Activated CD4-positive, alpha-beta memory T cell treated with anti-CD3 and anti-CD28 coated beads for 36 hours (primary cell): Measurements from ENCODE around the gene FRY. TPM values are rescaled to one million over a fixed set of nuclear protein-coding genes. Genes with fewer than 3 reads are reported as not detected.

Experiments used
- CTCF ChIA-PET: fragments of 350-600 bp; sonication (Branson Sonifier 250); formaldehyde crosslinking; loops from one replicate; lab custom pipeline; 2021; ENCODE audit warnings: antibody characterized with exemption, inconsistent platforms; lab: Charles Lee
- POLR2A ChIA-PET: fragments of 350-600 bp; sonication (Branson Sonifier 250); formaldehyde crosslinking; loops from one replicate; lab custom pipeline; 2021; ENCODE audit warnings: antibody characterized with exemption; lab: Charles Lee
- DNase-seq: peaks from one replicate; pipeline ENCODE4 v3.0.0-alpha.2; 2020
- H3K27ac Mint-ChIP-seq: one replicate; pipeline ENCODE4 v1.8.0; 2021; ENCODE audit warnings: mixed read lengths
- H3K27me3 Mint-ChIP-seq: one replicate; pipeline ENCODE4 v1.8.0; 2021; ENCODE audit warnings: mixed read lengths
- H3K36me3 Mint-ChIP-seq: one replicate; pipeline ENCODE4 v1.8.0; 2021; ENCODE audit warnings: mixed read lengths
- H3K4me1 Mint-ChIP-seq: one replicate; pipeline ENCODE4 v1.8.0; 2021; ENCODE audit warnings: low read depth, mixed read lengths
- H3K4me3 Mint-ChIP-seq: one replicate; pipeline ENCODE4 v1.8.0; 2021; ENCODE audit warnings: mild to moderate bottlenecking, mixed read lengths
- H3K9me3 Mint-ChIP-seq: one replicate; pipeline ENCODE4 v1.8.0; 2021; ENCODE audit warnings: mixed read lengths
- intact Hi-C: fragments of 100-400 bp; cut with micrococcal nuclease; formaldehyde crosslinking; loops from one replicate; pipeline ENCODE4 v1.15.1; 2023
- total RNA-seq, 2 experiments: library from RNA; stranded (reverse); gene quantifications; one replicate each; pipeline ENCODE4 v1.2.3, GENCODE V29; 2021

FRY gene
- total RNA-seq, 2 experiments from 2014 or later, result 4.4 to 5.3 TPM

- no peaks in the 10 kb centered on the region for H3K9me3 Mint-ChIP-seq
- DNase-seq, result no peak
- H3K27ac Mint-ChIP-seq, result no peak overlapping the region
- H3K4me3 Mint-ChIP-seq, result no peak overlapping the region
- H3K27me3 Mint-ChIP-seq, result peaks cover 4% of the 10 kb centered on the region
- H3K36me3 Mint-ChIP-seq, result no peaks in the 10 kb centered on the region
- H3K4me1 Mint-ChIP-seq, result peaks cover 39% of the 10 kb centered on the region
- POLR2A ChIA-PET, result no interaction called here
- intact Hi-C loops, result no loop called here
- CTCF ChIA-PET, result interaction anchor here (2.9 kb wide), 1 partner anchor 123 kb away, joined by 11 read pairs; no protein-coding TSS in a partner anchor
Observed at GRCh38 chr13:32032759-32033158, 1.2 kb downstream of the FRY start.

DNA sequence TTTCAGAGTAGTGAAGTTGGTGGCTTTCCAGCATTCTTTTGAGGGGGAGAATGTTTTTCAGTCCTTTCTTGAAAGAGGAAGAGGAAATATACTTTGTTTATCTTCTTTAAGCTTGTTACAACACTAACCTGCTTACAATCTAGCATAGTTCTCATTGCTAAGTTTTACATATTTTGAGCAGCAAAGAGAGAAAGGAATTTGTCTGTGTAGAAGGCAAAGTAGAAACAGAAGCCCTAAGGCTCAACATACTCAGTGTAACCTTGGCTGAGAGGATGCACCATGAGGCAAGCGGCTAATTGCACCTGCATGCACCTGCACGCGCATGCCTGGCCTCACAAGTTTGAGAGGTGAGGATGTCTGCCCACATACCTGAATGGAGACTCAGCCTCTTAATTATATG is 2.2 kb downstream of the FRY start:
- H3K36me3 Mint-ChIP-seq, result no peaks in the 10 kb centered on the region
- DNase-seq, result no peak
- H3K27ac Mint-ChIP-seq, result no peak overlapping the region
- ChIA-PET POLR2A (no interaction called here), CTCF (interaction anchor here (1.0 kb wide), 2 partner anchors 124 to 129 kb away, joined by 4 to 5 read pairs; no protein-coding TSS in a partner anchor)
- peaks cover 40% of the 10 kb centered on the region for H3K4me1 Mint-ChIP-seq
- peaks cover 4% of the 10 kb centered on the region for H3K27me3 Mint-ChIP-seq
- no peaks in the 10 kb centered on the region for H3K9me3 Mint-ChIP-seq
- intact Hi-C loops, result no loop called here
- no peak overlapping the region for H3K4me3 Mint-ChIP-seq

GRCh38 chr13:32035716-32036115 is 4.1 kb downstream of the FRY start:
- intact Hi-C loops, result no loop called here
- ChIA-PET CTCF (interaction anchor here (1.1 kb wide), 1 partner anchor 11 kb away, joined by 3 read pairs; no protein-coding TSS in a partner anchor), POLR2A (no interaction called here)
- H3K27me3 Mint-ChIP-seq, result peaks cover 3% of the 10 kb centered on the region
- no peak overlapping the region for H3K27ac Mint-ChIP-seq
- H3K4me1 Mint-ChIP-seq, result peaks cover 42% of the 10 kb centered on the region
- no peak overlapping the region for H3K4me3 Mint-ChIP-seq
- no peaks in the 10 kb centered on the region for H3K9me3 Mint-ChIP-seq
- no peaks in the 10 kb centered on the region for H3K36me3 Mint-ChIP-seq
- DNase-seq, result no peak

GRCh38 chr13:32036126-32036695 is 4.6 kb downstream of the FRY start:
- H3K27ac Mint-ChIP-seq, result no peak overlapping the region

DNA sequence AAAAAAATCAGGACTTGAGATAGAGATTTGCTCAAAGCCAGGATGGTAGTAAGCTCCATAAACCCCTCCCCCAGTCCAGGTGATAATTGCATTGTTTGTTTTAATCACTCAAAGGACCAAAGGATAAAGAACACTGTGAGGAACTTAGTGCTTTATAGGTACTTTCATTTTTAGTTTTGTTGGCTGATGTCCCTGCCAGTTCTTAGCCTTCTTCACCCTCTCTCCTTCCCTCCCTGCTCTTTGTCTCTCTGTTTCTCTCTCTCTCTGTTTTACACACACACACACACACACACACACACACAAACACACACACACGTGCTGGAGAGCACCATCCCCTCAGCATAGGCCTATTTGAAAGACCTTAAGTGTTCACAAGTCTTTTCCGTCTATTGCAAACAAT is 5.2 kb downstream of the FRY start:
- Mint-ChIP-seq H3K4me3 (peak overlapping the region; percentile 33), H3K4me1 (peaks cover 40% of the 10 kb centered on the region), H3K27ac (peak overlapping the region; percentile 47), H3K36me3 (no peaks in the 10 kb centered on the region), H3K9me3 (no peaks in the 10 kb centered on the region), H3K27me3 (no peaks in the 10 kb centered on the region)
- no peak for DNase-seq
- CTCF ChIA-PET, result interaction anchor here (1.0 kb wide), 1 partner anchor 9 kb away, joined by 3 read pairs; no protein-coding TSS in a partner anchor
- POLR2A ChIA-PET, result no interaction called here
- intact Hi-C loops, result no loop called here

More at GRCh38 chr13:32036126-32036695, 4.6 kb downstream of the FRY start:
- no peak overlapping the region for H3K4me3 Mint-ChIP-seq
- POLR2A ChIA-PET, result no interaction called here
- H3K27me3 Mint-ChIP-seq, result peaks cover 2% of the 10 kb centered on the region
- no peaks in the 10 kb centered on the region for H3K9me3 Mint-ChIP-seq
- no peak for DNase-seq
- H3K36me3 Mint-ChIP-seq, result no peaks in the 10 kb centered on the region
- intact Hi-C loops, result no loop called here
- CTCF ChIA-PET, result interaction anchor here (1.0 to 1.1 kb wide), 2 partner anchors 10 kb away, joined by 3 read pairs; no protein-coding TSS in a partner anchor
- peaks cover 40% of the 10 kb centered on the region for H3K4me1 Mint-ChIP-seq

DNA sequence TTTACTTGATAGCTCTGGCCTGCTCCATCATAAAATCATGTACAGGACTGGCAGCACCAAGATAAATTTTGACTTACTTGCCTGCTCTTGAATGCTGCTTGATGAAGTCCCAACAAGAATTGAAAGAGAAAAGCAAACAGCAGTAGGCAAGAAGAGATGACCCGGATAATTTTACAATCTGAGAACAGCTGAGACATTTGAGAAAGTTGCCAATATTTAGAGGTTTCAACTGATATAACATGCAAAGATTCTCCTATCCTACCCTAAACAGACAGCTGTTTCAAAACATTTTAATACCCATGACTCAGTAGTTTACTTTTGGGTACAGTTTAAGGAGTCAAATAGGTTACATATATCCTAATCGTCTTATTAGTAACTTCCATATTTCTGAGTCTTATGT is 5.9 kb downstream of the FRY start:
- H3K9me3 Mint-ChIP-seq, result no peaks in the 10 kb centered on the region
- no peak overlapping the region for H3K27ac Mint-ChIP-seq
- intact Hi-C loops, result no loop called here
- DNase-seq, result no peak
- H3K27me3 Mint-ChIP-seq, result no peaks in the 10 kb centered on the region
- CTCF ChIA-PET, result interaction anchor here (0.6 kb wide), 1 partner anchor 138 kb away, joined by 3 read pairs; no protein-coding TSS in a partner anchor
- peaks cover 41% of the 10 kb centered on the region for H3K4me1 Mint-ChIP-seq
- no peak overlapping the region for H3K4me3 Mint-ChIP-seq
- POLR2A ChIA-PET, result no interaction called here
- H3K36me3 Mint-ChIP-seq, result no peaks in the 10 kb centered on the region

DNA sequence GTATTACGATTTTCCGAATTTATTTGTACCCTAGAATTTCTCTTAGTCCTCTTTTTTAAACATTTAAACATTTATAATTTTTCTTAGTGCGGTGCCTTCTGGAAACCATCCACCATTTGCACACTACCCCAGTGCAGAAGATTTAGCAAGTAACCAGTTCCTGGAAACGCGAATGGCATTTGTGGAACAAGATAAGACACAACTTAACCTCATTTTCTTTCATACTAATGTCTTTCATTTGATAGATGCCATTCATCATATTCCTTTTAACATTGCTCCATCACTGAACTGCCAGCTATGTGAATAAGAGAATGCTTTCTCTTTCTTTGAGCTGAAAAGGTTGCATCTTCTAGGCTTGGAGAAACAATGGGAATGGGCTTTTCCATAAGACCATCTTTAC is 6.8 kb downstream of the FRY start:
- Mint-ChIP-seq H3K4me3 (no peak overlapping the region), H3K27ac (no peak overlapping the region)

DNA sequence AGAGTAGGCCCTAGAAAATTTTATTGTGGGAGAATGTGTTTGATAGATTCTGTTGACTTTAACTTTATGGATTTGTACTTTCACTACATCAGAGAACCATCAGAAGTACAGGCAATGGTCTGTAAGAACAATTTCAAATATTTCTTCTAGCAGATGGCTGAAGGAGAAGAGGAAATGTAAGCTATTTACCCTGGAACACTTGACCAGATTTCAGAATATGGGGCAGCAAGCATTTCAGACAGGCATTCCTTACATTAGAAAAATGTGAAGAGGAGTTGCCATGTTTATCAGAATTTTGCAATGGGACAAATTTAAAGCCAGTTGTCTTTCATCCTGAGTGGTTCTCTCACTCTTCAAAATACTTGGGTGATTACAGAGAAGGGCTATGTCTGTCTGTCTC is 7.5 kb downstream of the FRY start:
- intact Hi-C loops, result no loop called here
- no peak for DNase-seq
- H3K27ac Mint-ChIP-seq, result no peak overlapping the region
- no peaks in the 10 kb centered on the region for H3K27me3 Mint-ChIP-seq
- POLR2A ChIA-PET, result no interaction called here
- CTCF ChIA-PET, result interaction anchor here (1.2 kb wide), 1 partner anchor 8 kb away, joined by 4 read pairs; no protein-coding TSS in a partner anchor
- peaks cover 3% of the 10 kb centered on the region for H3K36me3 Mint-ChIP-seq
- no peak overlapping the region for H3K4me3 Mint-ChIP-seq
- H3K4me1 Mint-ChIP-seq, result peaks cover 46% of the 10 kb centered on the region
- H3K9me3 Mint-ChIP-seq, result no peaks in the 10 kb centered on the region

More for the DNA sequence above, 6.8 kb downstream of the FRY start:
- Mint-ChIP-seq H3K36me3 (peaks cover 3% of the 10 kb centered on the region), H3K9me3 (no peaks in the 10 kb centered on the region), H3K27me3 (no peaks in the 10 kb centered on the region), H3K4me1 (peaks cover 47% of the 10 kb centered on the region)
- ChIA-PET POLR2A (no interaction called here), CTCF (interaction anchor here (1.2 kb wide), 1 partner anchor 8 kb away, joined by 4 read pairs; no protein-coding TSS in a partner anchor)
- no peak for DNase-seq
- intact Hi-C loops, result no loop called here

DNA sequence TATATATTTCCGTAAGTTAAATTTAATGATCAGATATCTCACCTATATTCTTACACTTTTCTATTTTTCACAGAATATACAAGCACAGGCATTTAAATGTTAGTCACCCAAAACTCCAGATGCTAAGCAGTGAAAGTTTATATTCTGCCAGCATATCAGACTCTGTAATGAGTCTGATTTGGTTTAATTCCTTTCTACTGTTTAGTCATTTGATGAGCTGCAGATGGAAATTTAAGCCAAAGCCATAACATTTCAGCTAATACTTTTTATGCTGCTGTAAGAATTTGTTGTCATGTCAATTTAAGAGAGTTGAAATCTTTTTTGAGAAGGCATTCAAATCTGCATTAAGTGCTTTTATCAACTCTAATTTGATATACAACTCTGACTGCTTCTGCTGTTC is 8.0 kb downstream of the FRY start:
- Mint-ChIP-seq H3K27me3 (no peaks in the 10 kb centered on the region), H3K36me3 (peaks cover 3% of the 10 kb centered on the region), H3K4me3 (no peak overlapping the region), H3K27ac (no peak overlapping the region), H3K4me1 (peaks cover 46% of the 10 kb centered on the region), H3K9me3 (no peaks in the 10 kb centered on the region)
- POLR2A ChIA-PET, result no interaction called here
- CTCF ChIA-PET, result interaction anchor here (1.2 kb wide), 1 partner anchor 9 kb away, joined by 4 read pairs; no protein-coding TSS in a partner anchor
- intact Hi-C loops, result no loop called here
- no peak for DNase-seq

DNA sequence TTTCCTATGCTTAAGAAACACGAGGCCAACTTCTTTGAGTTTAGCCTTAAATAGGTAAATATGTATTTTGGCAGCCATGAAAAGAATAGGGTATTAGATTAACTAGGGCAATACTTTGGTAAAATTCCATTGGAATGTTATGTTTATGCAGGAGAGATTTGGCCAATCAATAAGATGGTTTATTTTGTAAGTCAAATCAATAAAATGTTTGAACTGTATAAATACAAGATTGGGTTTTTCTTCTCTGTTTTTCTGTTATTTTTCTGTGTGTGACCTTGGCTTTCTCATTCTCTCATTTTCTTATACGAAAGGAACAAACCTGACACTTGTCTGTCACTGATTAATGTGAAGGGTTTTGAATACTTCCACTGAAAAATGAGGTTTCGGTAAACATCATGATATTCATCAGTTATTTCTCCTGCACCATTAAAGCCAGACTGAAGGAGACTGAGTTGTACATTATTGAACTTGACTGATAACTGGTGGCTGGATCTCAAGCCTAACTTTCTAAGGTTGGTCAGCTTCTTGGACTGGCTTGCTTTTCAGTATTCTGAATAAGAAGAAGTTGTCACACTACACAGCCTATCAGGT is 8.6 kb downstream of the FRY start:
- DNase-seq, result no peak
- H3K36me3 Mint-ChIP-seq, result peaks cover 3% of the 10 kb centered on the region
- H3K9me3 Mint-ChIP-seq, result no peaks in the 10 kb centered on the region
- H3K27me3 Mint-ChIP-seq, result no peaks in the 10 kb centered on the region
- ChIA-PET POLR2A (no interaction called here), CTCF (no interaction called here)
- peaks cover 50% of the 10 kb centered on the region for H3K4me1 Mint-ChIP-seq
- no peak overlapping the region for H3K4me3 Mint-ChIP-seq
- intact Hi-C loops, result no loop called here
- no peak overlapping the region for H3K27ac Mint-ChIP-seq

DNA sequence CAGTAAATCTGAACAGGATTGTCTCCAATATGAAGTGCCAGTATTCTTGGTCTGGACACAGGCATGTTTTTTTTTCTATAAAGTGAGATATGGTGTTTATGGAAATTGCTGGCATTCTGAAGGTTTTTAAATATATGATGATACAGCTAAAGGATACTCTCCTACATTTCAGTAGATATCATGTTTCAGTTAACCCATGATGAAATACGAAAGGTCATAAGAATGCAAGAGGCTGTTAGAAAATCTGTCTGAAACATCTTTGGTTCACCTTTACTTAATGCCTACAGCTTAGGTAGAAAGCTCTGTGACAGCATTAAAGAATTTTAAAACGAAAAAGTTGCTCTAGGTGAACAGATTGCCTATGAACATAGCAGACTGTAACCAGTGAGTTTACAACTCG is 9.1 kb downstream of the FRY start:
- Mint-ChIP-seq H3K36me3 (peaks cover 3% of the 10 kb centered on the region), H3K4me3 (no peak overlapping the region), H3K4me1 (peaks cover 54% of the 10 kb centered on the region), H3K9me3 (no peaks in the 10 kb centered on the region), H3K27ac (no peak overlapping the region), H3K27me3 (no peaks in the 10 kb centered on the region)
- POLR2A ChIA-PET, result interaction anchor here (1.3 kb wide), 1 partner anchor 9 kb away, joined by 4 read pairs; the partner anchor contains the start of gene FRY
- CTCF ChIA-PET, result no interaction called here
- intact Hi-C loops, result no loop called here
- DNase-seq, result no peak

GRCh38 chr13:32041429-32041828 is 9.9 kb downstream of the FRY start:
- peak; percentile 13 for DNase-seq
- H3K4me3 Mint-ChIP-seq, result no peak overlapping the region
- H3K27ac Mint-ChIP-seq, result no peak overlapping the region
- peaks cover 54% of the 10 kb centered on the region for H3K4me1 Mint-ChIP-seq
- no peaks in the 10 kb centered on the region for H3K9me3 Mint-ChIP-seq
- no peaks in the 10 kb centered on the region for H3K27me3 Mint-ChIP-seq
- ChIA-PET POLR2A (interaction anchor here (1.3 kb wide), 1 partner anchor 10 kb away, joined by 4 read pairs; the partner anchor contains the start of gene FRY), CTCF (no interaction called here)
- intact Hi-C loops, result no loop called here
- H3K36me3 Mint-ChIP-seq, result peaks cover 3% of the 10 kb centered on the region
